SK-N-SH treated with all-trans-retinoic acid at 6 μM for 48 hours (cell line): Measurements from ENCODE around the gene RGS6.

Experiments used
- ARNTL ChIP-seq: fragments of 450-650 bp; formaldehyde crosslinking; IDR thresholded peaks from 2 replicates; pipeline ENCODE4 v1.5.0; 2020; ENCODE audit warnings: low read depth, mild to moderate bottlenecking, moderate library complexity, borderline replicate concordance
- BACH2 ChIP-seq: fragments of 250-450 bp; sonication (Bioruptor Pico); IDR thresholded peaks from 2 replicates; pipeline ENCODE4 v1.9.0; 2021; ENCODE audit warnings: mild to moderate bottlenecking, borderline replicate concordance
- PATZ1 ChIP-seq: fragments of 250-450 bp; sonication (Bioruptor Pico); IDR thresholded peaks from 2 replicates; pipeline ENCODE4 v1.8.0; 2020; ENCODE audit warnings: mild to moderate bottlenecking, moderate library complexity, borderline replicate concordance
- SNAI2 ChIP-seq: fragments of 250-450 bp; sonication (Bioruptor Pico); IDR thresholded peaks from 2 replicates; pipeline ENCODE4 v1.5.0; 2020; ENCODE audit warnings: mild to moderate bottlenecking, moderate library complexity
- TCF4 ChIP-seq: fragments of 250-450 bp; sonication (Bioruptor Pico); IDR thresholded peaks from 2 replicates; pipeline ENCODE4 v1.8.0; 2021; ENCODE audit warnings: mild to moderate bottlenecking, moderate library complexity, borderline replicate concordance
- TSHZ2 ChIP-seq: fragments of 250-450 bp; sonication (Bioruptor Pico); IDR thresholded peaks from 2 replicates; pipeline ENCODE4 v1.5.0; 2020; ENCODE audit warnings: mild to moderate bottlenecking, moderate library complexity
- ZC3H10 ChIP-seq: fragments of 250-450 bp; sonication (Bioruptor Pico); IDR thresholded peaks from 2 replicates; pipeline ENCODE4 v1.5.1; 2021; ENCODE audit warnings: mild to moderate bottlenecking, moderate library complexity
- ZFP3 ChIP-seq: fragments of 250-450 bp; sonication (Bioruptor Pico); IDR thresholded peaks from 2 replicates; pipeline ENCODE4 v1.5.0; 2020; ENCODE audit warnings: mild to moderate bottlenecking, moderate library complexity
- ZFP30 ChIP-seq: fragments of 450-650 bp; formaldehyde crosslinking; IDR thresholded peaks from 2 replicates; pipeline ENCODE4 v1.5.0; 2022; ENCODE audit warnings: mild to moderate bottlenecking, moderate library complexity
- ZNF70 ChIP-seq: fragments of 450-650 bp; formaldehyde crosslinking; IDR thresholded peaks from 2 replicates; pipeline ENCODE4 v1.5.0; 2020; ENCODE audit warnings: mild to moderate bottlenecking, moderate library complexity

- TF ChIP-seq PATZ1 (CRISPR knock-in tag) (no peak), ZFP3 (no peak), SNAI2 (CRISPR knock-in tag) (no peak), ZNF70 (CRISPR knock-in tag) (no peak), ARNTL (no peak), BACH2 (CRISPR knock-in tag) (no peak), TSHZ2 (no peak), ZFP30 (CRISPR knock-in tag) (no peak), TCF4 (no peak), ZC3H10 (no peak)
Measured at GRCh38 chr14:72550513-72550912, 618.3 kb downstream of the RGS6 start.
